ENCODE results near the gene UVRAG. TPM values are rescaled to one million over a fixed set of nuclear protein-coding genes. Genes with fewer than 3 reads are reported as not detected.

The UVRAG gene
- total RNA-seq (2012; rRNA removed) = 14.4 and 18.0 TPM in 2 replicates

GRCh38 chr11:75814677-75815344 is at the start of gene UVRAG:
UVRAG (plus strand) TSS chr11:75815210; CDS start chr11:75815408, 198 bp downstream.
- Histone ChIP-seq H3K9ac (ENCODE audit: low read depth, low read length) (peak within 1 kb of the TSS; percentile 92), H3K36me3 (ENCODE audit: insufficient read depth, low read length) (no peaks in the 10 kb centered on the region), H3K9me3 (replicated peaks; ENCODE audit: low read length) (no peaks in the 10 kb centered on the region), H3K4me3 (ENCODE audit: low read length) (peak within 1 kb of the TSS; percentile 78), H3K27me3 (ENCODE audit: control insufficient read depth, insufficient read depth, low read length) (peaks cover 8% of the 10 kb centered on the region), H3K4me2 (ENCODE audit: low read length) (peak within 1 kb of the TSS; percentile 96), H3K4me1 (ENCODE audit: control insufficient read depth, insufficient read depth, low read length) (peaks cover 26% of the 10 kb centered on the region)

DNA sequence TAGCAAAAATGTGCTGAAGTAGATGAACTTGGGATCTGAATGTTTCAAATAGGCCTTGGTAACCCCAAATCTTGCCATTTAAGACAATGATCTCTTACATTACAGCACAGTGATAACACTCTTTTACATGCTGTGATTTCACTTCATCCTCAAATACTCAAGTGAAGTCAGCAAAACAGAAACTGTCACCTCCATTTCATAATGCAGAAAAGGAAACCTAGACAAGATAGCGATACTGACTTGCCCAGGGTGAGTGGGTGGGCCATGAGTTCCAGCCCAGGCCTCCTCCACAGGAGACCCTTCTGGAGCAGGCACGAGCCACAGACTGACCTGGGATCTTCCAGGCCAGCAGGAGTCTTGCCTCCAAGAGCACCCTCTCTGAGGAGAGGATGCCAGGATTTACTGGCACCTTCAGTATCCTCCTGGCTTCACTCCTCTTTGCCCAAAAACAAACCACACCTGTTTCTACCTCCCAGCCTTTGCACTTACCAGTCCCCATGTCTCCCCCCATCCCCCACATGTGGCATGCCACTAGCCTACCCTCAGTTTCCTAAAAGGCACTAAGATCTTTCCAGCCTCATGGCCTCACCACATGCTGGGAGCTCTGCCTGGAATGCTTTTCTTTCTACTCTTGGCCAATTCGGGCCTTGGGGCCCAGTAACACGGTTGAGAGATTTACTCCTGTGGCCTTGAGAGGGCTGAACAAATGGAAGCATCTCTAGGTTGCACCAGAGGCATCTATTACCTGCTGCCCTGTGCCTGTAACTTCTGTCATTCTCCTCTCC is 48.4 kb upstream of the UVRAG start:
- H3K27me3 ChIP-seq (ENCODE audit: control insufficient read depth, insufficient read depth, low read length) = peaks cover 71% of the 10 kb centered on the region
- no peaks in the 10 kb centered on the region for H3K36me3 ChIP-seq (ENCODE audit: insufficient read depth, low read length)
- no peak overlapping the region for H3K9ac ChIP-seq (ENCODE audit: low read depth, low read length)
- H3K4me3 ChIP-seq (ENCODE audit: low read length) = no peak overlapping the region
- H3K4me2 ChIP-seq (ENCODE audit: low read length) = no peak overlapping the region
- H3K4me1 ChIP-seq (ENCODE audit: control insufficient read depth, insufficient read depth, low read length) = peaks cover 12% of the 10 kb centered on the region
- H3K9me3 ChIP-seq (replicated peaks; ENCODE audit: low read length) = no peaks in the 10 kb centered on the region

GRCh38 chr11:75767228-75767572 is 47.8 kb upstream of the UVRAG start:
- Histone ChIP-seq H3K4me1 (ENCODE audit: control insufficient read depth, insufficient read depth, low read length) (peaks cover 12% of the 10 kb centered on the region), H3K36me3 (ENCODE audit: insufficient read depth, low read length) (no peaks in the 10 kb centered on the region), H3K4me3 (ENCODE audit: low read length) (no peak overlapping the region), H3K4me2 (ENCODE audit: low read length) (no peak overlapping the region), H3K27me3 (ENCODE audit: control insufficient read depth, insufficient read depth, low read length) (peaks cover 74% of the 10 kb centered on the region), H3K9me3 (replicated peaks; ENCODE audit: low read length) (no peaks in the 10 kb centered on the region), H3K9ac (ENCODE audit: low read depth, low read length) (no peak overlapping the region)

GRCh38 chr11:75767793-75768111 is 47.3 kb upstream of the UVRAG start:
- Histone ChIP-seq H3K36me3 (ENCODE audit: insufficient read depth, low read length) (no peaks in the 10 kb centered on the region), H3K4me2 (ENCODE audit: low read length) (peak overlapping the region; percentile 91), H3K9me3 (replicated peaks; ENCODE audit: low read length) (no peaks in the 10 kb centered on the region), H3K9ac (ENCODE audit: low read depth, low read length) (no peak overlapping the region), H3K4me3 (ENCODE audit: low read length) (peak overlapping the region; percentile 64), H3K27me3 (ENCODE audit: control insufficient read depth, insufficient read depth, low read length) (peaks cover 78% of the 10 kb centered on the region), H3K4me1 (ENCODE audit: control insufficient read depth, insufficient read depth, low read length) (peaks cover 12% of the 10 kb centered on the region)

GRCh38 chr11:75768112-75768908 is 46.7 kb upstream of the UVRAG start, which contains the start of gene DGAT2:
DGAT2 (plus strand) TSS chr11:75768778; CDS start chr11:75768992, 214 bp downstream.
- peak within 1 kb of the TSS; percentile 72 for H3K9ac ChIP-seq (ENCODE audit: low read depth, low read length)
- peaks cover 83% of the 10 kb centered on the region for H3K27me3 ChIP-seq (ENCODE audit: control insufficient read depth, insufficient read depth, low read length)
- no peaks in the 10 kb centered on the region for H3K36me3 ChIP-seq (ENCODE audit: insufficient read depth, low read length)
- no peaks in the 10 kb centered on the region for H3K9me3 ChIP-seq (replicated peaks; ENCODE audit: low read length)
- H3K4me2 ChIP-seq (ENCODE audit: low read length) = peak within 1 kb of the TSS; percentile 91
- peak within 1 kb of the TSS; percentile 64 for H3K4me3 ChIP-seq (ENCODE audit: low read length)
- H3K4me1 ChIP-seq (ENCODE audit: control insufficient read depth, insufficient read depth, low read length) = peaks cover 12% of the 10 kb centered on the region

DNA sequence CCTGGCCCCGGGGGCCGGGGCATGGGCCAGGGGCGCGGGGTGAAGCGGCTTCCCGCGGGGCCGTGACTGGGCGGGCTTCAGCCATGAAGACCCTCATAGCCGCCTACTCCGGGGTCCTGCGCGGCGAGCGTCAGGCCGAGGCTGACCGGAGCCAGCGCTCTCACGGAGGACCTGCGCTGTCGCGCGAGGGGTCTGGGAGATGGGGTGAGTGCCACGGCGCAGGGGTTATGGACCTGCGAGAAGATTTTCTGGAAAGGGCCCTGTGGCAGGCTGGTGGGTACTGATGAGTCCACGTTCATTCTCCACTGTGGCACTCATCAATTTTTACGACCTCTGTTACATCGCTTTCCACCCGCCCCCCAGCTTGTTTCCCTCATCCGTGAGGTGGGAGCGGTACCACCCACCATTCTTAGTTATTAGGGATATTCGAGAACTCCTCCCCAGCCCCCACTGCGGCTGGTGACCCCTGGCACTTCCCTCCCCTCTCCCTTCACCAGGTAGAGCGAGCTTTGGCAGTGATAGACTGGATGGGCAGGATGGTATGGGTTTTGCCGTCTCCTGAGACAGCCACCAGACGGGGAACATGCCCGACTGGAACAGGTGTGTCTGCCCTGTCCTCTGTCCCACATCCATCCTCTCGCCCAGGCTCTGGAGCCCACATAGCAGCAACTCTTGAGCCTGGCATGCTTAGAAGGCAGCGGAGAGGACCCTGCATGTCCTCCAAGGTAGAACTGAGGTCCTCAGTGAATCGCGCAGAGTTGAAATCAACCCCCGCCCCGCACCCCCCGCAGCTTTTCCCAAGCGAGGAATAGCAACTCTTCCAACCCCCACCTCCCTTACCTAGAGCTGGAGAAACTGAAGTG is 45.9 kb upstream of the UVRAG start:
- H3K27me3 ChIP-seq (ENCODE audit: control insufficient read depth, insufficient read depth, low read length) = peaks cover 83% of the 10 kb centered on the region
- no peaks in the 10 kb centered on the region for H3K9me3 ChIP-seq (replicated peaks; ENCODE audit: low read length)
- H3K36me3 ChIP-seq (ENCODE audit: insufficient read depth, low read length) = no peaks in the 10 kb centered on the region
- H3K4me2 ChIP-seq (ENCODE audit: low read length) = peak overlapping the region; percentile 91
- peak overlapping the region; percentile 64 for H3K4me3 ChIP-seq (ENCODE audit: low read length)
- H3K9ac ChIP-seq (ENCODE audit: low read depth, low read length) = no peak overlapping the region
- H3K4me1 ChIP-seq (ENCODE audit: control insufficient read depth, insufficient read depth, low read length) = peaks cover 12% of the 10 kb centered on the region

DNA sequence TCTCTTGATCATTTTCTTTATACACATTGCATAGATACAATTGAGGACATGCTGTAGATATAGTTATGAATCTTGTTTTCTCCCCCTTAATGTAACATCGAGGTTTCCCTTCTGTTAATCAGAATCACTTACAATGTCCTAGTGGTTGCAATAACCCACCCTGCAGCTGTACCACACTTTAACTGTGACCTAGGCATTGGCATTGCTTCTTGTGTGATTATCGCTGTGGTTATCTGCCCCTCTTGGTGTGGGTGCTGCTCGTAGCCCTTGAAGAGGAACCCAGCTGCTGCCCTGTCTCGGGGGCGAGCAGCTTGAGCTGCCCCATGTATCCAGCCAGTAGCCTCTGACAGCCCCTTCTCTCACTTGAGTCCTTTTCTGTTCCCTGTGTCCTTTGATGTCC is 44.9 kb upstream of the UVRAG start:
- H3K4me2 ChIP-seq (ENCODE audit: low read length) = no peak overlapping the region
- H3K9ac ChIP-seq (ENCODE audit: low read depth, low read length) = no peak overlapping the region
- no peaks in the 10 kb centered on the region for H3K36me3 ChIP-seq (ENCODE audit: insufficient read depth, low read length)
- peaks cover 81% of the 10 kb centered on the region for H3K27me3 ChIP-seq (ENCODE audit: control insufficient read depth, insufficient read depth, low read length)
- peaks cover 12% of the 10 kb centered on the region for H3K4me1 ChIP-seq (ENCODE audit: control insufficient read depth, insufficient read depth, low read length)
- no peak overlapping the region for H3K4me3 ChIP-seq (ENCODE audit: low read length)
- no peaks in the 10 kb centered on the region for H3K9me3 ChIP-seq (replicated peaks; ENCODE audit: low read length)

DNA sequence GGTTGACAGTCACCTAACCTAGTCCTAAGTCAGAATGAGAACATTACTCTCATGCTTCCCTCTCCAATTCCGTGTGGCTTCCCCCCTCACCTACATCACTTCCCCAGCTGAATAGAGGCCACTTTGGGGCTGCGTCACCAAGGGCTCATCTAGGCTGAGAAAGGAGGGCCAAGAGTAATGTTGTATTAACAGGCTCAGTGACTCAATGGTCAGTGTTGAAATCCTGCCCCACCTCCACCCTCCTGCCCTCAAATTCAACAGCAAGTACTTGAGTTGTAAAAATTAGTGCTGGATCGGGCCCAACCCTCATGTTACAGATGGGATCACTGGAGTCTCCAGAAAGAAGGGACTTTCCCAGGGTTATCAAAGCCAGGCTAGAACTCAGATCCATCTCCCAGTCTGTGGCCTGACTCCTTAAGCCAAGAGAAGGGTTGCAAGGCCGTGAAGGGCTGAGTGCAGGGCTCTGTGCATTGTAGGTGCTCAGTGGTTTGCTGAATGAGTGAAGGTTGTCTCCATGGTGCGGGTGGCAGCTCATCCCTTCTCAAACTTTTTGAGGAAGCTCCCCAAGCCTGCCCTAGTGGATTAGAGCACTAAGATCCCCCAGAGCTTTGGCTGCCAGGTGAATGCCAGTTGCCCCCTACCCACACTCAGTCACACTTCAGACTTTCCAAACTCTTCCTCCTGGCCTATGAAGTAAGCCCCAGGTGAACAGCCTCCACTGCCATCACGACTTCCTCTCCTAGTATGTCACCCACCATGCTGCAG is 43.2 kb upstream of the UVRAG start:
- Histone ChIP-seq H3K4me1 (ENCODE audit: control insufficient read depth, insufficient read depth, low read length) (peaks cover 12% of the 10 kb centered on the region), H3K9me3 (replicated peaks; ENCODE audit: low read length) (no peaks in the 10 kb centered on the region), H3K27me3 (ENCODE audit: control insufficient read depth, insufficient read depth, low read length) (peaks cover 83% of the 10 kb centered on the region), H3K4me2 (ENCODE audit: low read length) (no peak overlapping the region), H3K9ac (ENCODE audit: low read depth, low read length) (no peak overlapping the region), H3K36me3 (ENCODE audit: insufficient read depth, low read length) (no peaks in the 10 kb centered on the region), H3K4me3 (ENCODE audit: low read length) (no peak overlapping the region)

DNA sequence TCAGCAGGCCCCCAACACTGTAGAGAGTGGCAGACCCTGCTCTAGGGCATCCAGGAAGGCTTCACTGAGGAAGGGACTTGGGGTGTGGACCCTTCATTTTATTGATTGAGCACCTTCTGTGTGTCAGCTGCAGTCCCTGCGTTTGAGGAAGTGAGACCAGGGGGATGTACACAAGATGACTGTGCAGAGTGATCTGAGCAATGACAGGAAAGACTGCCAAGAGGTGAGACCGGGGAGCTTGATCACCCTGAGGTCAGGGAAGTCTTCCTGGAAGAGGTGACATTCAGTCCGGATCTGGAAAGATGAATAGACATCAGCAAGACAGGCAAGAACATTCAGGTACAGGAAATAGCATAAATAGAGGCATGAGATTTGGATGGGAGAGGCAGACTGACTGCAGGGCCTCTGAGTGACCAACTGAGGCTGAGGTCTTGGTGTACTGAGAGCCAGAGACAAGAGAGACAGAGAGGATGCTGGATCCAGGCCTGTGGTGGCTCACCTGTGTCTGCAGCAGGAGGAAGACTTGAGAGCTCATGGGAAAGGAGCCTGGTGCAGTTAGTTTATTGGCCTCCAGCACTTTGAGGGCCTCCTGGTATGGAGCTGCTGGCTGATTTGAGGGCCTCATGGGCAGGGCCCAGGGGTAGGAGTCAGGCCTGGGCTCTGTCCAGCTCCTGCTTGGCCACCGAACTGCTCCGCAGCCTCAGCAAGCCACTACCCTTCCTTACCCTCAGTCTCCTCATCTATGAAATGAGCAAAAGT is 41.2 kb upstream of the UVRAG start:
- Histone ChIP-seq H3K36me3 (ENCODE audit: insufficient read depth, low read length) (no peaks in the 10 kb centered on the region), H3K4me3 (ENCODE audit: low read length) (no peak overlapping the region), H3K4me2 (ENCODE audit: low read length) (no peak overlapping the region), H3K27me3 (ENCODE audit: control insufficient read depth, insufficient read depth, low read length) (peaks cover 63% of the 10 kb centered on the region), H3K4me1 (ENCODE audit: control insufficient read depth, insufficient read depth, low read length) (peaks cover 3% of the 10 kb centered on the region), H3K9ac (ENCODE audit: low read depth, low read length) (no peak overlapping the region), H3K9me3 (replicated peaks; ENCODE audit: low read length) (no peaks in the 10 kb centered on the region)

DNA sequence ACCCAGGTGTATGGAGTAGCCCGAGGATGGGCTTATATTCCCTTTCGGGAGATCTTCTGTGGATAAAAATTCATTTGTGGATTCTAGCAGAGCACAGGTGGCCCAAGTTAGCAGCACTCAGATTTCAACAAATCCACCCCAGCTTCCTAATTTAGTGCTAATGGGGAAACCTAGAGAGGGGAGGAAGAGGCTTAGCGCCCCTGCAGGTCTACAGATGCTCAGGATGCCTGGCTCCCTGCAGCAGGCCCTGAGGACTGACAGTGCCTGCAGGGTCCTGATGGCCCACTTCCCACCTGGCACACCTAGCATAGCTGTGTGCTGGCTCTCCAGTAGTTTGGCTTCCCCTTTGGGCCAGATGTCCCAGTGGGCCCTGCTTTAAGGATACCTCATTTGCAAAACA is 40.0 kb upstream of the UVRAG start:
- Histone ChIP-seq H3K4me3 (ENCODE audit: low read length) (no peak overlapping the region), H3K36me3 (ENCODE audit: insufficient read depth, low read length) (no peaks in the 10 kb centered on the region), H3K9me3 (replicated peaks; ENCODE audit: low read length) (no peaks in the 10 kb centered on the region), H3K4me1 (ENCODE audit: control insufficient read depth, insufficient read depth, low read length) (no peaks in the 10 kb centered on the region), H3K4me2 (ENCODE audit: low read length) (no peak overlapping the region), H3K9ac (ENCODE audit: low read depth, low read length) (no peak overlapping the region), H3K27me3 (ENCODE audit: control insufficient read depth, insufficient read depth, low read length) (peaks cover 51% of the 10 kb centered on the region)
